Spleen (tissue), 7 donors: ENCODE measurements around the gene TRPM2.

Experiments
- POLR2A ChIP-seq, 3 donors: fragments of 450-650 bp; IDR thresholded peaks; one replicate each; pipeline ENCODE4 v1.5.1; 2017; ENCODE audit warnings: antibody characterized with exemption in 3 of 3, mild to moderate bottlenecking in 1 of 3
- POLR2AphosphoS5 ChIP-seq, 3 donors: sonication (generic); formaldehyde crosslinking; IDR thresholded peaks; one replicate each; pipeline ENCODE4 v1.5.1; 2017; ENCODE audit warnings: antibody characterized with exemption in 3 of 3
- TF ChIP-seq, protein P1 (sequence below), 11 experiments: fragments of 200-600 bp in 7 of 11; fragments of 450-650 bp in 4 of 11; sonication (generic) in 4 of 11; IDR thresholded peaks in 8 of 11; conservative IDR thresholded peaks in 3 of 11; 1 replicate in 7 of 11; 2 replicates in 4 of 11; pipeline versions ENCODE4 v1.4.0 to v1.8.0; 2016 to 2021; ENCODE audit warnings: antibody characterized with exemption in 11 of 11, inconsistent platforms in 4 of 11, mild to moderate bottlenecking in 1 of 11
- donor health status: DM: no; HTN: no; CAD: no; lungs with moderate emphysema.
- donor health status: DM: no; HTN: no; CAD: no.
- donor health status: DM: no; HTN: no; CAD: no.

- TF ChIP-seq, protein P1, sequence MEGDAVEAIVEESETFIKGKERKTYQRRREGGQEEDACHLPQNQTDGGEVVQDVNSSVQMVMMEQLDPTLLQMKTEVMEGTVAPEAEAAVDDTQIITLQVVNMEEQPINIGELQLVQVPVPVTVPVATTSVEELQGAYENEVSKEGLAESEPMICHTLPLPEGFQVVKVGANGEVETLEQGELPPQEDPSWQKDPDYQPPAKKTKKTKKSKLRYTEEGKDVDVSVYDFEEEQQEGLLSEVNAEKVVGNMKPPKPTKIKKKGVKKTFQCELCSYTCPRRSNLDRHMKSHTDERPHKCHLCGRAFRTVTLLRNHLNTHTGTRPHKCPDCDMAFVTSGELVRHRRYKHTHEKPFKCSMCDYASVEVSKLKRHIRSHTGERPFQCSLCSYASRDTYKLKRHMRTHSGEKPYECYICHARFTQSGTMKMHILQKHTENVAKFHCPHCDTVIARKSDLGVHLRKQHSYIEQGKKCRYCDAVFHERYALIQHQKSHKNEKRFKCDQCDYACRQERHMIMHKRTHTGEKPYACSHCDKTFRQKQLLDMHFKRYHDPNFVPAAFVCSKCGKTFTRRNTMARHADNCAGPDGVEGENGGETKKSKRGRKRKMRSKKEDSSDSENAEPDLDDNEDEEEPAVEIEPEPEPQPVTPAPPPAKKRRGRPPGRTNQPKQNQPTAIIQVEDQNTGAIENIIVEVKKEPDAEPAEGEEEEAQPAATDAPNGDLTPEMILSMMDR (IDR thresholded peaks at IDR 0.05 in 8 of 11, conservative IDR thresholded peaks at IDR 0.05 in 3 of 11), result no peak
- TF ChIP-seq POLR2A (IDR thresholded peaks at IDR 0.05) (no peak), POLR2AphosphoS5 (IDR thresholded peaks at IDR 0.05) (no peak)
Measured at GRCh38 chr21:44399955-44400790, 46.8 kb downstream of the TRPM2 start.
